Measurements from ENCODE around the gene DNAH2. TPM values are rescaled to one million over a fixed set of nuclear protein-coding genes. Genes with fewer than 3 reads are reported as not detected.

The DNAH2 gene
- total RNA-seq, 1 donor from 2014 or later, result 0.29 TPM

DNA sequence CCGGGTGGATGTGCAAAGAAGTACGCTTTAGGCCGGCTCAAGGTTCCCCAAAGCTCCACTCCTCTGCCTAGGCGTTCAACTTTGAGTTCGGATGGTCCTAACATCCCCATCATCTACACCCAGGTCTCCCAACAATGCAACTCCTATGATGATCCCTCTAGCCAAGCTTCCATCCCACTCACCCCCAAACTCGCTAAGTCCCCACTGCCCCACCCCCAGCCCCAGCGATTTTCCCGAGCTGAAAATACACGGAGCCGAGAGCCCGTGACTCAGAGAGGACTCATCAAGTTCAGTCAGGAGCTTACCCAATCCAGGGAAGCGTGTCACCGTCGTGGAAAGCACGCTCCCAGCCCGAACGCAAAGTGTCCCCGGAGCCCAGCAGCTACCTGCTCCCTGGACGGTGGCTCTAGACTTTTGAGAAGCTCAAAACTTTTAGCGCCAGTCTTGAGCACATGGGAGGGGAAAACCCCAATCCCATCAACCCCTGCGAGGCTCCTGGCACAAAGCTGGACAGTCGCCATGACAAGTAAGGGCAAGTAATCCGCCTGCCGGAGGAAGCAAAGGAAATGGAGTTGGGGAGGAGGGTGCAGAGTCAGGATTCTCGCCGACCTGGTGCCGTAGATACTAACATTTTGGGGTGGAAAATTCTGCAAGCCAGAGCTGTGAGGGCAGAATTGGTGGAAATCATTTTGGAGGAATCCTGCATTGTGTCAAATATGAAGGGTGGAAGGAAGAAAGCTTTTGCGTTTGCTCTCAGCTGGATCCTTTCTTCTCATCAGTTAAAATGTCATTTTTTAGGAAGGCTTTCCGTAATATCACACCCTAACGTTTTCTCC, 30.3 kb upstream of the DNAH2 start, which contains the start of gene TP53:
Gene TP53, minus strand, starts transcription at position 419 of the 836 bp plus-strand sequence. CDS start 10,896 bp downstream, outside the sequence.
- TF ChIP-seq, protein P1, sequence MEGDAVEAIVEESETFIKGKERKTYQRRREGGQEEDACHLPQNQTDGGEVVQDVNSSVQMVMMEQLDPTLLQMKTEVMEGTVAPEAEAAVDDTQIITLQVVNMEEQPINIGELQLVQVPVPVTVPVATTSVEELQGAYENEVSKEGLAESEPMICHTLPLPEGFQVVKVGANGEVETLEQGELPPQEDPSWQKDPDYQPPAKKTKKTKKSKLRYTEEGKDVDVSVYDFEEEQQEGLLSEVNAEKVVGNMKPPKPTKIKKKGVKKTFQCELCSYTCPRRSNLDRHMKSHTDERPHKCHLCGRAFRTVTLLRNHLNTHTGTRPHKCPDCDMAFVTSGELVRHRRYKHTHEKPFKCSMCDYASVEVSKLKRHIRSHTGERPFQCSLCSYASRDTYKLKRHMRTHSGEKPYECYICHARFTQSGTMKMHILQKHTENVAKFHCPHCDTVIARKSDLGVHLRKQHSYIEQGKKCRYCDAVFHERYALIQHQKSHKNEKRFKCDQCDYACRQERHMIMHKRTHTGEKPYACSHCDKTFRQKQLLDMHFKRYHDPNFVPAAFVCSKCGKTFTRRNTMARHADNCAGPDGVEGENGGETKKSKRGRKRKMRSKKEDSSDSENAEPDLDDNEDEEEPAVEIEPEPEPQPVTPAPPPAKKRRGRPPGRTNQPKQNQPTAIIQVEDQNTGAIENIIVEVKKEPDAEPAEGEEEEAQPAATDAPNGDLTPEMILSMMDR (IDR thresholded peaks at IDR 0.05; ENCODE audit: unreplicated experiment), result no peak
- H3K9me3 Mint-ChIP-seq (ENCODE audit: low read depth), result no peaks in the 10 kb centered on the region
- peaks cover 25% of the 10 kb centered on the region for H3K4me1 Mint-ChIP-seq (ENCODE audit: low read depth)
- H3K4me3 Mint-ChIP-seq (ENCODE audit: low read depth), result peak within 1 kb of the TSS; percentile 98
- peaks cover 7% of the 10 kb centered on the region for H3K36me3 Mint-ChIP-seq (ENCODE audit: insufficient read depth)
- H3K27ac Mint-ChIP-seq, result peak within 1 kb of the TSS; percentile 100
- DNase-seq (ENCODE audit: low spot score, unreplicated experiment), result peak; percentile 66
- no peaks in the 10 kb centered on the region for H3K27me3 Mint-ChIP-seq

DNA sequence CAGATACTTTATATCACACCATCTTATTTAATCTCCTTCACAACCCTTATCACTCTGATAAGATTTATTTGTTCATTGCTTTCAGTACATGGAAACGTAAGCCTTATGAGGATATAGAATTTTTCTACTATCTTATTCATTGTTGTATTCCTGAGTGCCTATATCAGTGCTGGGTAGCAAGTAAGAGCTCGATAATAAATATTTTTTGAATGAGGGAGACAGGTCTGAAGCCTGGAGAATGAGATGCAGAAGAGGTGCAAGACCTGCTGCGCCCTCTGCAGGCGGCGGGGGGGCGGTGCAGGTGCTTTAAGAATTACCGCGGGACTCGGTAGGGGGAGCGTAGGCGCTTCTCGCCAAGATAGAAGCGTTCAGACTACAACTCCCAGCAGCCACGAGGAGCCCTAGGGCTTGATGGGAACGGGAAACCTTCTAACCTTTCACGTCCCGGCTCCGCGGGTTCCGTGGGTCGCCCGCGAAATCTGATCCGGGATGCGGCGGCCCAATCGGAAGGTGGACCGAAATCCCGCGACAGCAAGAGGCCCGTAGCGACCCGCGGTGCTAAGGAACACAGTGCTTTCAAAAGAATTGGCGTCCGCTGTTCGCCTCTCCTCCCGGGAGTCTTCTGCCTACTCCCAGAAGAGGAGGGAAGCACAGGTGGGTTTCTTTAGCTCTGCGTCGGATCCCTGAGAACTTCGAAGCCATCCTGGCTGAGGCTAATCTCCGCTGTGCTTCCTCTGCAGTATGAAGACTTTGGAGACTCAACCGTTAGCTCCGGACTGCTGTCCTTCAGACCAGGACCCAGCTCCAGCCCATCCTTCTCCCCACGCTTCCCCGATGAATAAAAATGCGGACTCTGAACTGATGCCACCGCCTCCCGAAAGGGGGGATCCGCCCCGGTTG, 29.4 kb upstream of the DNAH2 start, which contains the start of gene WRAP53:
Gene WRAP53, plus strand, starts transcription at position 570 of the 900 bp plus-strand sequence. Its CDS starts 172 bp downstream, at position 742.
- DNase-seq (ENCODE audit: low spot score, unreplicated experiment), result peak; percentile 95
- TF ChIP-seq, protein P1 (IDR thresholded peaks at IDR 0.05; ENCODE audit: unreplicated experiment), result peak; percentile 99
- Mint-ChIP-seq H3K27ac (peak within 1 kb of the TSS; percentile 100), H3K4me1 (ENCODE audit: low read depth) (peaks cover 25% of the 10 kb centered on the region), H3K36me3 (ENCODE audit: insufficient read depth) (peaks cover 10% of the 10 kb centered on the region), H3K4me3 (ENCODE audit: low read depth) (peak within 1 kb of the TSS; percentile 98), H3K9me3 (ENCODE audit: low read depth) (no peaks in the 10 kb centered on the region), H3K27me3 (no peaks in the 10 kb centered on the region)

DNA sequence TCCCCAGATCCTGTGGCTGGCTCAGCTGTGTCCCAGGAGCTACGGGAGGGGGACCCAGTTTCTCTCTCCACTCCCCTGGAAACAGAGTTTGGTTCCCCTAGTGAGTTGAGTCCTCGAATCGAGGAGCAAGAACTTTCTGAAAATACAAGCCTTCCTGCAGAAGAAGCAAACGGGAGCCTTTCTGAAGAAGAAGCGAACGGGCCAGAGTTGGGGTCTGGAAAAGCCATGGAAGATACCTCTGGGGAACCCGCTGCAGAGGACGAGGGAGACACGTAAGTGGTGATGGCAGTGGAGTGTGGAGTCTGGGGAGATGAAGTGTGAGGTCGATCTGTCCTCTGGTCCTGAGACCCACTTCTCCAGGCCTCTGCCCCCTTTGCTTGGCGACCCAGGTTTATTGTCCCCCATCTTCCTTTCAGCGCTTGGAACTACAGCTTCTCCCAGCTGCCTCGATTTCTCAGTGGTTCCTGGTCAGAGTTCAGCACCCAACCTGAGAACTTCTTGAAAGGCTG, 28.7 kb upstream of the DNAH2 start:
- Mint-ChIP-seq H3K27me3 (no peaks in the 10 kb centered on the region), H3K4me1 (ENCODE audit: low read depth) (peaks cover 25% of the 10 kb centered on the region), H3K4me3 (ENCODE audit: low read depth) (peak overlapping the region; percentile 98), H3K36me3 (ENCODE audit: insufficient read depth) (peaks cover 12% of the 10 kb centered on the region), H3K9me3 (ENCODE audit: low read depth) (no peaks in the 10 kb centered on the region), H3K27ac (peak overlapping the region; percentile 100)
- DNase-seq (ENCODE audit: low spot score, unreplicated experiment), result no peak
- TF ChIP-seq, protein P1 (IDR thresholded peaks at IDR 0.05; ENCODE audit: unreplicated experiment), result no peak

DNA sequence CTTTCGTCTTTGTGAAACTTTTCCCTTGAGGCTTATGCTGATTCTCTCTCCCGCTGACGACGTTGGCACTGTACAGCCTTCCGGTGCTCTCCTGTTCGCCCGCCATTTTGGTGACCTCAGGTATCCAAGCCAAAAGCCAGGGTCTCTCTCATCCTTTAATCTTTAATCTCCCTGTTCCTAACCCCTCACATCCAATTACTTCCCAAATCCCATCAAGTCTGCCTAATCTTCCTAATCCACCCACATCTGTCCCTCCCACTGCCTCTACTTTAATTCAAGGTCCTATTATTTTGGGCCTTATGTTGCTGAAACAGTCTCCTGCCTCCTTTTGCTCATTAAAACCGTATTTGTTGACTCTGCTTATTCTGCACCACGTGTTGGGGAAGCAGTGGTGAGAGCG, 22.0 kb upstream of the DNAH2 start:
- DNase-seq (ENCODE audit: low spot score, unreplicated experiment), result no peak
- Mint-ChIP-seq H3K9me3 (ENCODE audit: low read depth) (no peaks in the 10 kb centered on the region), H3K27me3 (no peaks in the 10 kb centered on the region), H3K36me3 (ENCODE audit: insufficient read depth) (peaks cover 17% of the 10 kb centered on the region), H3K27ac (no peak overlapping the region), H3K4me3 (ENCODE audit: low read depth) (no peak overlapping the region), H3K4me1 (ENCODE audit: low read depth) (no peaks in the 10 kb centered on the region)
- TF ChIP-seq, protein P1 (IDR thresholded peaks at IDR 0.05; ENCODE audit: unreplicated experiment), result no peak

Data from progenitor cell of endocrine pancreas (in vitro differentiated cells).